ENCODE data around the gene SNRNP48. TPM values are rescaled to one million over a fixed set of nuclear protein-coding genes. Genes with fewer than 3 reads are reported as not detected.

SNRNP48 gene
- total and polyA plus RNA-seq, 7 donors, result 8.3 to 40.8 (median 9.9) TPM

DNA sequence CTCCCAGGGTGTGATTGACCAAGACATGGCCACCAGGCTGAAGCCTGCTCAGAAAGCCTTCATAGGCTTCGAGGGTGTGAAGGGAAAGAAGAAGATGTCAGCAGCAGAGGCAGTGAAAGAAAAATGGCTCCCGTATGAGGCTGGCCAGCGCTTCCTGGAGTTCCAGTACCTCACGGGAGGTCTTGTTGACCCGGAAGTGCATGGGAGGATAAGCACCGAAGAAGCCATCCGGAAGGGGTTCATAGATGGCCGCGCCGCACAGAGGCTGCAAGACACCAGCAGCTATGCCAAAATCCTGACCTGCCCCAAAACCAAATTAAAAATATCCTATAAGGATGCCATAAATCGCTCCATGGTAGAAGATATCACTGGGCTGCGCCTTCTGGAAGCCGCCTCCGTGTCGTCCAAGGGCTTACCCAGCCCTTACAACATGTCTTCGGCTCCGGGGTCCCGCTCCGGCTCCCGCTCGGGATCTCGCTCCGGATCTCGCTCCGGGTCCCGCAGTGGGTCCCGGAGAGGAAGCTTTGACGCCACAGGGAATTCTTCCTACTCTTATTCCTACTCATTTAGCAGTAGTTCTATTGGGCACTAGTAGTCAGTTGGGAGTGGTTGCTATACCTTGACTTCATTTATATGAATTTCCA lies 4.6 kb upstream of the SNRNP48 start:
- Histone ChIP-seq H3K27me3 (ENCODE audit: insufficient read depth in 3 of 3, low read length in 2 of 3) (peaks cover 0 to 2% (median 0%) of the 10 kb centered on the region in 3 donors), H3K27ac (no peak overlapping the region), H3K4me3 (no peak overlapping the region), H3K9me3 (no peaks in the 10 kb centered on the region), H3K36me3 (ENCODE audit: insufficient read depth in 1 of 2, low read depth in 1 of 2) (no peaks in the 10 kb centered on the region), H3K4me1 (peaks cover 5% of the 10 kb centered on the region)
- intact Hi-C loops (cut with DNase I), result loop anchor here in 1 of 2 donors (10.0 kb wide), 1 partner anchor 271 kb away; the partner anchor contains the start of gene SSR1
- ATAC-seq (no peak), DNase-seq (no peak)
- TF ChIP-seq CTCF (IDR thresholded peaks at IDR 0.05), result no peak
- 95 to 98% (median 95%) methylated on average over 28 of the region's 28 CpGs for WGBS, 3 donors

GRCh38 chr6:7587631-7588100 lies 2.3 kb upstream of the SNRNP48 start:
- intact Hi-C loops (cut with DNase I), result loop anchor here in 1 of 2 donors (10.0 kb wide), 1 partner anchor 273 kb away; the partner anchor contains the start of gene SSR1
- peaks cover 18% of the 10 kb centered on the region for H3K4me1 ChIP-seq
- no peak for TF ChIP-seq CTCF (IDR thresholded peaks at IDR 0.05)
- 77 to 86% (median 85%) methylated on average over 3 of the region's 3 CpGs for WGBS, 3 donors
- no peak overlapping the region for H3K4me3 ChIP-seq
- no peaks in the 10 kb centered on the region for H3K9me3 ChIP-seq
- ATAC-seq, result no peak
- no peaks in the 10 kb centered on the region for H3K36me3 ChIP-seq (ENCODE audit: insufficient read depth in 1 of 2, low read depth in 1 of 2)
- DNase-seq, result no peak
- no peaks in the 10 kb centered on the region for H3K27me3 ChIP-seq (ENCODE audit: insufficient read depth in 3 of 3, low read length in 2 of 3)
- H3K27ac ChIP-seq, result no peak overlapping the region

GRCh38 chr6:7588506-7588905 lies 1.5 kb upstream of the SNRNP48 start:
- TF ChIP-seq CTCF (IDR thresholded peaks at IDR 0.05), result no peak
- no peak overlapping the region for H3K27ac ChIP-seq
- peaks cover 0 to 4% of the 10 kb centered on the region in 2 donors for H3K36me3 ChIP-seq (ENCODE audit: insufficient read depth in 1 of 2, low read depth in 1 of 2)
- no peaks in the 10 kb centered on the region for H3K9me3 ChIP-seq
- H3K27me3 ChIP-seq (ENCODE audit: insufficient read depth in 3 of 3, low read length in 2 of 3), result no peaks in the 10 kb centered on the region
- DNase-seq (no peak), ATAC-seq (no peak)
- 86 to 89% (median 89%) methylated on average over 4 of the region's 4 CpGs for WGBS, 3 donors
- H3K4me3 ChIP-seq, result no peak overlapping the region
- peaks cover 18% of the 10 kb centered on the region for H3K4me1 ChIP-seq
- intact Hi-C loops (cut with DNase I), result loop anchor here in 1 of 2 donors (10.0 kb wide), 1 partner anchor 274 kb away; the partner anchor contains the start of gene SSR1

DNA sequence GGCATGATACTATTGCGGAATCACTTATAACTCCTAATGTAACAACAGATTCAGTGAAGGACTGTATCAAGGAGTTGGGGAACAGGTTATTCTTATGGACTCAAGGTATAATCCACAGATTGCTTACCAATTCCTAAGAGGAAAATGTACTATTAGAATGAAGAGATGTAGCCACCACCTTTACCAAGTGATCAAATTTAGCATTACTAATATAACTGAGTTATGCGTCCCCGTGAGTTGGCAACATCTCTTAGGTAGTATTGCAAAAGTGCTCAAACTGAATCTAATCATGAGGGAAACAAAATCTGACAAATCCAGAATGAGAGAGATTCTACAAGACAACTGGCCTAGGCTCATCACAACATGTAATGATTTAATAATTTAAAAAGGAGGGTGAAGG lies 777 bp upstream of the SNRNP48 start:
- DNase-seq (no peak), ATAC-seq (no peak)
- H3K9me3 ChIP-seq, result no peaks in the 10 kb centered on the region
- intact Hi-C loops (cut with DNase I), result loop anchor here in 1 of 2 donors (10.0 kb wide), 1 partner anchor 274 kb away; the partner anchor contains the start of gene SSR1
- peak overlapping the region; percentile 90 for H3K4me3 ChIP-seq
- H3K4me1 ChIP-seq, result peaks cover 18% of the 10 kb centered on the region
- WGBS, 3 donors, result 58 to 86% (median 62%) methylated on average over 3 of the region's 3 CpGs
- no peaks in the 10 kb centered on the region for H3K27me3 ChIP-seq (ENCODE audit: insufficient read depth in 3 of 3, low read length in 2 of 3)
- TF ChIP-seq CTCF (IDR thresholded peaks at IDR 0.05), result no peak
- H3K27ac ChIP-seq, result no peak overlapping the region
- H3K36me3 ChIP-seq (ENCODE audit: insufficient read depth in 1 of 2, low read depth in 1 of 2), result peaks cover under 1 to 12% of the 10 kb centered on the region in 2 donors
